Panc1 (cell line): ENCODE data around the gene CD99. TPM values are rescaled to one million over a fixed set of nuclear protein-coding genes. Genes with fewer than 3 reads are reported as not detected.
"Not testable (repeated sequence)": the region's sequence is repeated elsewhere in the genome, so short reads cannot be mapped to it uniquely, and the experiment has no call there.

Source experiments
- ATAC-seq: fragments of 200-7000 bp; cut with Tn5 transposase; 2 replicates; pipeline ENCODE4 v1.9.1; 2020; ENCODE audit warnings: mild to moderate bottlenecking, moderate library complexity
- BruUV-seq: library from RNA; stranded (reverse); fragments of 400-500 nt; replicated peaks from 2 replicates; lab custom pipeline; 2021; lab: Mats Ljungman, UMichigan
- CTCF ChIA-PET: fragments of 300-600 bp; sonication (Branson Sonifier 250); formaldehyde crosslinking; loops from one replicate; lab custom pipeline; 2022; ENCODE audit warnings: antibody characterized with exemption; lab: Charles Lee
- POLR2A ChIA-PET: fragments of 300-600 bp; sonication (Branson Sonifier 250); formaldehyde crosslinking; loops from one replicate; lab custom pipeline; 2022; ENCODE audit warnings: antibody characterized with exemption; lab: Charles Lee
- DNase-seq: peaks from one replicate; pipeline ENCODE4 v3.0.0-alpha.2; 2010; ENCODE audit warnings: low read depth, low spot score
- H3K27ac ChIP-seq: 2 replicates; pipeline ENCODE4 v1.5.1; 2011; ENCODE audit warnings: mild to moderate bottlenecking, low read length, inconsistent platforms
- H3K27me3 ChIP-seq: fragments of 200-500 bp; sonication (Bioruptor generic); 2 replicates; pipeline ENCODE4 v1.6.0; 2014; ENCODE audit warnings: low read length, inconsistent platforms; ENCODE audit not compliant: control insufficient read depth, insufficient read depth
- H3K36me3 ChIP-seq: fragments of 200-500 bp; sonication (Bioruptor generic); 2 replicates; pipeline ENCODE4 v1.5.1; 2014; ENCODE audit warnings: inconsistent platforms, mild to moderate bottlenecking, low read length, moderate library complexity; ENCODE audit not compliant: control insufficient read depth, insufficient read depth
- H3K4me1 ChIP-seq: 2 replicates; pipeline ENCODE4 v1.5.1; 2011; ENCODE audit warnings: inconsistent platforms, mild to moderate bottlenecking, low read length, moderate library complexity; ENCODE audit not compliant: control insufficient read depth, insufficient read depth
- H3K4me3 ChIP-seq, 2 experiments: 2 replicates each; pipeline ENCODE4 v1.5.1; 2011 to 2012; ENCODE audit warnings: low read depth in 2 of 2, low read length in 2 of 2, mild to moderate bottlenecking in 2 of 2, inconsistent platforms in 1 of 2, moderate library complexity in 1 of 2
- H3K9me3 ChIP-seq: fragments of 200-500 bp; sonication (Bioruptor generic); 2 replicates; pipeline ENCODE4 v1.5.1; 2014; ENCODE audit warnings: low read depth, mild to moderate bottlenecking, inconsistent platforms, low read length, moderate library complexity; ENCODE audit not compliant: control insufficient read depth, insufficient read depth
- POLR2AphosphoS5 ChIP-seq: IDR thresholded peaks from 2 replicates; pipeline ENCODE4 v1.6.1; 2012; ENCODE audit warnings: mild to moderate bottlenecking, low read depth, low read length, moderate library complexity
- SIN3A ChIP-seq: IDR thresholded peaks from 2 replicates; pipeline ENCODE4 v1.6.1; 2012; ENCODE audit warnings: low read depth, mild to moderate bottlenecking, low read length, moderate library complexity, borderline replicate concordance; ENCODE audit not compliant: insufficient read depth
- TCF7L2 ChIP-seq: IDR thresholded peaks from 2 replicates; pipeline ENCODE4 v1.6.1; 2011; ENCODE audit warnings: mild to moderate bottlenecking, low read depth, low read length, inconsistent platforms
- in situ Hi-C: cut with HindIII; loops from 2 replicates; pipeline ENCODE4 v1.10.0; 2016; ENCODE audit warnings: low sequenced_read_pairs, low pct_unique_long_range_greater_than_20kb
- intact Hi-C: fragments of 100-400 bp; cut with micrococcal nuclease; formaldehyde crosslinking; loops from one replicate; pipeline ENCODE4 v1.10.0; 2022; ENCODE audit not compliant: unreplicated experiment
- total RNA-seq: library from RNA; stranded (reverse); gene quantifications from one replicate; pipeline ENCODE4 v1.2.1, GENCODE V29; 2021; ENCODE audit not compliant: unreplicated experiment
- TF ChIP-seq, protein P1 (sequence below), 2 experiments: IDR thresholded peaks; 2 replicates each; pipeline ENCODE4 v1.6.1; 2011 to 2012; ENCODE audit warnings: low read depth in 2 of 2, control low read depth in 1 of 2, low read length in 1 of 2, mild to moderate bottlenecking in 1 of 2, moderate library complexity in 1 of 2; ENCODE audit not compliant: insufficient read depth in 1 of 2
- TF ChIP-seq, protein P2 (sequence below): fragments of 450-650 bp; IDR thresholded peaks from 2 replicates; pipeline ENCODE4 v1.5.1; 2017; ENCODE audit warnings: mild to moderate bottlenecking

The CD99 gene
- total RNA-seq, 1 experiment from 2014 or later: 67.6 TPM

DNA sequence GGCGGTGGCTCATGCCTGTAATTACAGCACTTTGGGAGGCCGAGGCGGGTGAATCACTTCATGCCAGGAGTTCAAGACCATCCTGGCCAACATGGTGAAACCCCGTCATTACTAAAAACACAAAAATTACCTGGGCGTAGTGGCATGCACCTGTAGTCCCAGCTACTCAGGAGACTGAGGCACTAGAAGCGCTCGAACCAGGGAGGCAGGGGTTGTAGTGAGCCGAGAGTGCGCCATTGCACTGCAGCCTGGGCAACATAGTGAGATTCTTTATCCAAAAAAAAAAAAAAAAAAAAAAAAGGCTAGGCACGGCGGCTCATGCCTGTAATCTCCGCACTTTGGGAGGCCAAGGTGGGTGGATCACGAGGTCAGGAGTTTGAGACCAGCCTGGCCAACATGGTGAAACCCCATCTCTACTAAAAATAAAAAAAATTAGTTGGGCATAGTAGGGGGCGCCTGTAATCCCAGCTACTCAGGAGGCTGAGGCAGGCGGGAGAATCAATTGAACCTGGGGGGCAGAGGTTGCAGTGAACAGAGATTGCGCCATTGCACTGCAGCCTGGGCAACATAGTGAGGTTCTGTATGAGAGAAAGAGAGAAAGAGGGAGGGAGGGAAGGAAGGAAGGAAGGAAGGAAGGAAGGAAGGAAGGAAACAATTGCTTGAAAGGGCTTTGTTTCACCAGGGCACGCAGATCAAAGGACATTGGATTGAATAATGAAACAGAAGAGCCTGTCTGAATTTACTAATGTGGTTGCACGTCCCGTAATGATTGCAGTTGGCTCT is 73.9 kb downstream of the CD99 start:
- BruUV-seq, H3K27me3 ChIP-seq, POLR2A ChIA-PET, intact Hi-C loops, CTCF ChIA-PET, in situ Hi-C loops, H3K9me3 ChIP-seq, ATAC-seq, H3K36me3 ChIP-seq, H3K4me3 ChIP-seq, DNase-seq, H3K27ac ChIP-seq, H3K4me1 ChIP-seq: not testable (repeated sequence)

DNA sequence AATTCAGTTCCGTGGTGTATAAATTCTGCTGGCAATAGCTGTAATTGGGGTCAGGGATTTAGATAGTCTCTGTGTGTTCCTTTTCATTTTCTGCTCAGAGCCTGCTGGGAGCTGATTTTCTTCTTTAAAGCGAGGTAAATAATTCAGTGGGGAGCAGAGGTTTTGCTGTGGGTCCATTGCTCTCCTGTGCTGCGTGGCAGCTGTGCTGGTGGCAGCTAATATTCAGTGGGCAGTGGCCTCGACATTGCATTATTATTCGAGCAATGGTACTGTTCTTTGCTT is 74.4 kb downstream of the CD99 start:
- intact Hi-C loops (no loop called here), in situ Hi-C loops (no loop called here)
- H3K36me3 ChIP-seq: no peaks in the 10 kb centered on the region
- H3K4me1 ChIP-seq: no peaks in the 10 kb centered on the region
- ATAC-seq (no peak), DNase-seq (no peak)
- BruUV-seq: no TSS peak
- ChIA-PET POLR2A (no interaction called here), CTCF (no interaction called here)
- H3K27me3 ChIP-seq: no peaks in the 10 kb centered on the region
- H3K27ac ChIP-seq: no peak overlapping the region
- no peak for TF ChIP-seq SIN3A
- no peak for TF ChIP-seq POLR2AphosphoS5
- no peak for TF ChIP-seq TCF7L2
- TF ChIP-seq, protein P1, sequence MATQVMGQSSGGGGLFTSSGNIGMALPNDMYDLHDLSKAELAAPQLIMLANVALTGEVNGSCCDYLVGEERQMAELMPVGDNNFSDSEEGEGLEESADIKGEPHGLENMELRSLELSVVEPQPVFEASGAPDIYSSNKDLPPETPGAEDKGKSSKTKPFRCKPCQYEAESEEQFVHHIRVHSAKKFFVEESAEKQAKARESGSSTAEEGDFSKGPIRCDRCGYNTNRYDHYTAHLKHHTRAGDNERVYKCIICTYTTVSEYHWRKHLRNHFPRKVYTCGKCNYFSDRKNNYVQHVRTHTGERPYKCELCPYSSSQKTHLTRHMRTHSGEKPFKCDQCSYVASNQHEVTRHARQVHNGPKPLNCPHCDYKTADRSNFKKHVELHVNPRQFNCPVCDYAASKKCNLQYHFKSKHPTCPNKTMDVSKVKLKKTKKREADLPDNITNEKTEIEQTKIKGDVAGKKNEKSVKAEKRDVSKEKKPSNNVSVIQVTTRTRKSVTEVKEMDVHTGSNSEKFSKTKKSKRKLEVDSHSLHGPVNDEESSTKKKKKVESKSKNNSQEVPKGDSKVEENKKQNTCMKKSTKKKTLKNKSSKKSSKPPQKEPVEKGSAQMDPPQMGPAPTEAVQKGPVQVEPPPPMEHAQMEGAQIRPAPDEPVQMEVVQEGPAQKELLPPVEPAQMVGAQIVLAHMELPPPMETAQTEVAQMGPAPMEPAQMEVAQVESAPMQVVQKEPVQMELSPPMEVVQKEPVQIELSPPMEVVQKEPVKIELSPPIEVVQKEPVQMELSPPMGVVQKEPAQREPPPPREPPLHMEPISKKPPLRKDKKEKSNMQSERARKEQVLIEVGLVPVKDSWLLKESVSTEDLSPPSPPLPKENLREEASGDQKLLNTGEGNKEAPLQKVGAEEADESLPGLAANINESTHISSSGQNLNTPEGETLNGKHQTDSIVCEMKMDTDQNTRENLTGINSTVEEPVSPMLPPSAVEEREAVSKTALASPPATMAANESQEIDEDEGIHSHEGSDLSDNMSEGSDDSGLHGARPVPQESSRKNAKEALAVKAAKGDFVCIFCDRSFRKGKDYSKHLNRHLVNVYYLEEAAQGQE (IDR thresholded peaks at IDR 0.05; ENCODE audit: insufficient read depth in 1 of 2, low read depth in 2 of 2, low read length in 1 of 2): no peak
- TF ChIP-seq, protein P2, sequence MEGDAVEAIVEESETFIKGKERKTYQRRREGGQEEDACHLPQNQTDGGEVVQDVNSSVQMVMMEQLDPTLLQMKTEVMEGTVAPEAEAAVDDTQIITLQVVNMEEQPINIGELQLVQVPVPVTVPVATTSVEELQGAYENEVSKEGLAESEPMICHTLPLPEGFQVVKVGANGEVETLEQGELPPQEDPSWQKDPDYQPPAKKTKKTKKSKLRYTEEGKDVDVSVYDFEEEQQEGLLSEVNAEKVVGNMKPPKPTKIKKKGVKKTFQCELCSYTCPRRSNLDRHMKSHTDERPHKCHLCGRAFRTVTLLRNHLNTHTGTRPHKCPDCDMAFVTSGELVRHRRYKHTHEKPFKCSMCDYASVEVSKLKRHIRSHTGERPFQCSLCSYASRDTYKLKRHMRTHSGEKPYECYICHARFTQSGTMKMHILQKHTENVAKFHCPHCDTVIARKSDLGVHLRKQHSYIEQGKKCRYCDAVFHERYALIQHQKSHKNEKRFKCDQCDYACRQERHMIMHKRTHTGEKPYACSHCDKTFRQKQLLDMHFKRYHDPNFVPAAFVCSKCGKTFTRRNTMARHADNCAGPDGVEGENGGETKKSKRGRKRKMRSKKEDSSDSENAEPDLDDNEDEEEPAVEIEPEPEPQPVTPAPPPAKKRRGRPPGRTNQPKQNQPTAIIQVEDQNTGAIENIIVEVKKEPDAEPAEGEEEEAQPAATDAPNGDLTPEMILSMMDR: no peak
- no peaks in the 10 kb centered on the region for H3K9me3 ChIP-seq
- H3K4me3 ChIP-seq: no peak overlapping the region

DNA sequence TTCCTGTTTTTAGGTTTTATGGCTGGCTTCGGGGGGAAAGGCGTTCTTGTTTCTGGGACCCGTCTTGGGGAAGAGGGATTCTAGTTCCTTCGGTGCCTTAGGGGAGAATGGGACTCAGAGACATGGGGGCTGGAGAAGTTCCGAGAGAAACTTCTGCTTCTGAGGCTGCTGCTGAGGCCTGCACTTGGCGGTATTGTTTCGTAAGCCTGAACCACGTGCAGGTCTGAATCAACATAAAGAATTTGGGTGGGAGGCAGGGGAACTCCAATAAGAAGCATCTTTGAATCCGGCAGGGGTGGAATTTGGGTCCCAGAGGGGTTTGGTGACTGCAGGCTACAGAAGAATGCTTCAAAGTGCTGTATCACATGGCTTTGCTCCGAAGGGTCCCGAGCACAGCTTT is 75.8 kb downstream of the CD99 start:
- no peaks in the 10 kb centered on the region; the same call in 1 of the 2 replicates for H3K27me3 ChIP-seq
- CTCF ChIA-PET: no interaction called here
- no peaks in the 10 kb centered on the region for H3K9me3 ChIP-seq
- no peak for DNase-seq
- intact Hi-C loops (no loop called here), in situ Hi-C loops (no loop called here)
- H3K27ac ChIP-seq: no peak overlapping the region
- no peak for ATAC-seq
- TF ChIP-seq, protein P1 (IDR thresholded peaks at IDR 0.05; ENCODE audit: insufficient read depth in 1 of 2, low read depth in 2 of 2, low read length in 1 of 2): no peak
- TF ChIP-seq POLR2AphosphoS5 (no peak), SIN3A (no peak), TCF7L2 (no peak)
- TF ChIP-seq, protein P2: no peak
- POLR2A ChIA-PET: no interaction called here
- H3K36me3 ChIP-seq: no peaks in the 10 kb centered on the region
- H3K4me3 ChIP-seq: no peak overlapping the region
- no peaks in the 10 kb centered on the region for H3K4me1 ChIP-seq
- BruUV-seq: no TSS peak
